Measurements from ENCODE around the gene PAX3. TPM values are rescaled to one million over a fixed set of nuclear protein-coding genes. Genes with fewer than 3 reads are reported as not detected.
A peak's percentile ranks its signal among the peaks of the same experiment; 100 is the strongest.

The PAX3 gene
- total RNA-seq, 1 experiment from 2014 or later: not detected

DNA sequence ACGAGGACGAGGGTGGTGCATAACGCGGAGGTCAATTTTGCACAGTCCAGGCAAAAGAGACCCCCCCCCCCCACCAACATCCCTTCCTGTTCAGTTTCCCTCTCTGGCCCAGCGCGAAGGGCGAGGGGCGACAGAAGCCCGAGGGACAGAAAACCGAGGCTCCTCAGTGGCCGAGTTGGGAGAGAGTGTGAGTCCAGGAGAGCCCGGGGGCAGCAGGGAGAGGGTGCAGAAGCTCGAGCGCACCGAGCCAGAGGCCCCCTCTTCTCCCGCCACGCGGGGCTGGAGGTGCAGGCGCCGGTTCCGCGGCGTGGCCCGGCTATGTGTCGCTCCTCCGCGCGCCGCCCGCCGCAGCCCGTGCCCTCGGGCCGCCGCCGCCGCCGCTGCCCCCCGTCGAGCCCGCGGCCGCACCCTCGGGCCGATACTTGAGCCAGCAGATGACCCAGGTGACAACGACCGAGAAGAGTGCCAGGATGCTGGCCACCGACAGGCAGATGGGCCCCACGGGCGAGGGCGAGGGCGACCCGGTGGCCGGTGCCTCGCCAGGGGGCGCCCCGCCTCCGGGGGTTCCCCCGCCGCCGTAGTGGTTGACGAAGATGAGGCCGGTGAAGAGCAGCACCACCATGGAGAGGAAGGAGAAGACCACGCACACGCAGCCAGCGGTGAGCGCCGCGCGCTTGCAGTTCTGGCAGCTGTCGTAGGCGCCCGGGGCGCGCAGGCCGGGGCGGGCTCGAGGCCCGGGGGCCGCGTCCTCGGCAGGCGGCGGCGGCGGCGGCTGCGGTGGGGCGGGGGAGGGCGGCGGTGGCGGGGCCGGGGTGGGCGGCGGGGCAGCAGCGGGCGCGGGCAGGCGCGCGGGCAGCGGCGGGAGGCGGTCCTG is 20.2 kb upstream of the PAX3 start:
- ChIA-PET POLR2A (interaction anchor here (0.7 kb wide), 1 partner anchor 301 kb away, joined by 5 read pairs; no protein-coding TSS in a partner anchor), CTCF (interaction anchor here (0.5 to 1.5 kb wide), 13 partner anchors 16 to 372 kb away, joined by 3 to 16 read pairs (median 4); no protein-coding TSS in a partner anchor)

GRCh38 chr2:222318026-222318711 is 19.4 kb upstream of the PAX3 start:
- Mint-ChIP-seq H3K9me3 (ENCODE audit: unreplicated experiment) (no peaks in the 10 kb centered on the region), H3K36me3 (ENCODE audit: insufficient read depth, unreplicated experiment) (no peaks in the 10 kb centered on the region), H3K27ac (ENCODE audit: unreplicated experiment) (no peak overlapping the region), H3K27me3 (ENCODE audit: insufficient read depth, unreplicated experiment) (peaks cover 34% of the 10 kb centered on the region), H3K4me1 (ENCODE audit: low read depth, unreplicated experiment) (no peaks in the 10 kb centered on the region), H3K4me3 (ENCODE audit: unreplicated experiment) (peak overlapping the region; percentile 79)
- ChIA-PET CTCF (interaction anchor here (0.5 to 1.5 kb wide), 20 partner anchors 10 to 1465 kb away, joined by 3 to 13 read pairs (median 3); no protein-coding TSS in a partner anchor), POLR2A (no interaction called here)
- Histone ChIP-seq H3K4me1 (peaks cover 12% of the 10 kb centered on the region), H3K9me3 (no peaks in the 10 kb centered on the region), H3K4me3 (ENCODE audit: low read depth, low read length) (peak overlapping the region; percentile 35), H3K27me3 (replicated peaks; ENCODE audit: control insufficient read depth, insufficient read depth, low read length) (peaks cover 3% of the 10 kb centered on the region; the same call in 1 of the 2 replicates), H3K36me3 (ENCODE audit: control insufficient read depth, insufficient read depth, low read length) (no peaks in the 10 kb centered on the region)
- intact Hi-C loops (cut with micrococcal nuclease; ENCODE audit: unreplicated experiment): loop anchor here (1.0 to 5.0 kb wide), 6 partner anchors 107 to 295 kb away; partner anchors contain the start of gene SGPP2
- no TSS peak for BruUV-seq (replicated peaks)
- TF ChIP-seq CTCF (IDR thresholded peaks at IDR 0.05; ENCODE audit: insufficient read depth in 1 of 2, low read depth in 1 of 2, low read length in 1 of 2, severe bottlenecking in 1 of 2, unreplicated experiment in 1 of 2): peak; percentile 56 to 70
- DNase-seq: peak; percentile 74 to 83

More for the DNA sequence above, 20.2 kb upstream of the PAX3 start:
- H3K9me3 ChIP-seq: no peaks in the 10 kb centered on the region
- intact Hi-C loops (cut with micrococcal nuclease; ENCODE audit: unreplicated experiment): loop anchor here (1.0 to 5.0 kb wide), 6 partner anchors 106 to 294 kb away; partner anchors contain the start of gene SGPP2
- peak; percentile 22 to 33 for TF ChIP-seq CTCF (IDR thresholded peaks at IDR 0.05; ENCODE audit: insufficient read depth in 1 of 2, low read depth in 1 of 2, low read length in 1 of 2, severe bottlenecking in 1 of 2, unreplicated experiment in 1 of 2)
- H3K4me3 ChIP-seq (ENCODE audit: low read depth, low read length): peak overlapping the region; percentile 35
- no peak overlapping the region for H3K27ac Mint-ChIP-seq (ENCODE audit: unreplicated experiment)
- BruUV-seq (replicated peaks): no TSS peak
- peaks cover 12% of the 10 kb centered on the region for H3K4me1 ChIP-seq
- peak in 1 of 2 experiments; percentile 57 for DNase-seq
- H3K4me1 Mint-ChIP-seq (ENCODE audit: low read depth, unreplicated experiment): no peaks in the 10 kb centered on the region
- no peaks in the 10 kb centered on the region for H3K36me3 Mint-ChIP-seq (ENCODE audit: insufficient read depth, unreplicated experiment)
- H3K27me3 Mint-ChIP-seq (ENCODE audit: insufficient read depth, unreplicated experiment): peaks cover 30% of the 10 kb centered on the region
- no peaks in the 10 kb centered on the region for H3K9me3 Mint-ChIP-seq (ENCODE audit: unreplicated experiment)
- H3K27me3 ChIP-seq (replicated peaks; ENCODE audit: control insufficient read depth, insufficient read depth, low read length): peaks cover 3% of the 10 kb centered on the region; the same call in 1 of the 2 replicates
- H3K4me3 Mint-ChIP-seq (ENCODE audit: unreplicated experiment): peak overlapping the region; percentile 79
- H3K36me3 ChIP-seq (ENCODE audit: control insufficient read depth, insufficient read depth, low read length): no peaks in the 10 kb centered on the region
